Measurements from ENCODE around the gene GCHFR. TPM values are rescaled to one million over a fixed set of nuclear protein-coding genes. Genes with fewer than 3 reads are reported as not detected.

GCHFR gene
- polyA plus RNA-seq, 1 of the 3 experiments (the other 2 are of a cell fraction): 0.67 TPM

DNA sequence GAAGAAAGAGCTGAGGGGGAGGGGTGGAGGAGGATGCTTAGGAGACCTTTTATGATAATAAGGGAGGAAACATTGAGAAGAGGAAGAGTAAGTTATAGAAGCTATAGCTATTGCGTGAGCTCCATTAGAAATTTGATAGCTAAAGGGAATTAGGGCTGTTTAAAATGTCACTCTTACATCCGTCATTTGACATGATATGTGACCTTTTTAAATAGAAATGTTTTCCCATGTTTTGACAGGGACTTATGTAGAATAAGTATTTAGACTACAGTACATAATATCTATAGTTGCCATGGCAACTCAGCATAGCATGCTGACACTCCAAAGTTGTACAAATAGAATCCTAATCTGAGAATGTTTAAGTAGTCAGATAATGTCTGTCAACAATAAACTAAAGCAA, 49.7 kb upstream of the GCHFR start:
- no peaks in the 10 kb centered on the region for H3K9me2 ChIP-seq
- H3K9me3 ChIP-seq: no peaks in the 10 kb centered on the region
- H3K36me3 ChIP-seq (replicated peaks in 1 of 2; ENCODE audit: control insufficient read depth in 1 of 2, insufficient read depth in 2 of 2, low read length in 1 of 2): peaks cover 3 to 20% of the 10 kb centered on the region in 2 experiments
- no peaks in the 10 kb centered on the region for H3K79me2 ChIP-seq (ENCODE audit: insufficient read depth)
- H4K20me1 ChIP-seq (ENCODE audit: insufficient read depth): no peaks in the 10 kb centered on the region
- TF ChIP-seq FOXM1 (IDR thresholded peaks at IDR 0.05; ENCODE audit: low read depth) (no peak), MAX (IDR thresholded peaks at IDR 0.05; ENCODE audit: low read depth) (no peak), ZBTB33 (IDR thresholded peaks at IDR 0.05; ENCODE audit: borderline replicate concordance, low read depth) (no peak), NRF1 (IDR thresholded peaks at IDR 0.05; ENCODE audit: low read depth, low read length) (no peak), EZH2phosphoT487 (IDR thresholded peaks at IDR 0.05; ENCODE audit: borderline replicate concordance, low read depth) (no peak), RFX5 (IDR thresholded peaks at IDR 0.05; ENCODE audit: low read length) (no peak), JUND (IDR thresholded peaks at IDR 0.05) (no peak), GATA2 (CRISPR knock-in tag; IDR thresholded peaks at IDR 0.05) (no peak), FOSL2 (IDR thresholded peaks at IDR 0.05; ENCODE audit: borderline replicate concordance, low read depth) (no peak)
- TF ChIP-seq, protein P1, sequence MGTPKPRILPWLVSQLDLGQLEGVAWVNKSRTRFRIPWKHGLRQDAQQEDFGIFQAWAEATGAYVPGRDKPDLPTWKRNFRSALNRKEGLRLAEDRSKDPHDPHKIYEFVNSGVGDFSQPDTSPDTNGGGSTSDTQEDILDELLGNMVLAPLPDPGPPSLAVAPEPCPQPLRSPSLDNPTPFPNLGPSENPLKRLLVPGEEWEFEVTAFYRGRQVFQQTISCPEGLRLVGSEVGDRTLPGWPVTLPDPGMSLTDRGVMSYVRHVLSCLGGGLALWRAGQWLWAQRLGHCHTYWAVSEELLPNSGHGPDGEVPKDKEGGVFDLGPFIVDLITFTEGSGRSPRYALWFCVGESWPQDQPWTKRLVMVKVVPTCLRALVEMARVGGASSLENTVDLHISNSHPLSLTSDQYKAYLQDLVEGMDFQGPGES (IDR thresholded peaks at IDR 0.05; ENCODE audit: low read depth, low read length): no peak
- DNase-seq: no peak
- POLR2A ChIA-PET: interaction anchor here (0.5 to 0.6 kb wide), 2 partner anchors 30 to 335 kb away, joined by 3 to 4 read pairs; no protein-coding TSS in a partner anchor
- CTCF ChIA-PET: interaction anchor here (0.6 to 0.7 kb wide), 2 partner anchors 10 to 33 kb away, joined by 3 read pairs; no protein-coding TSS in a partner anchor
- no peak overlapping the region for H3K4me2 ChIP-seq
- H3K4me1 ChIP-seq (ENCODE audit: control insufficient read depth in 1 of 2, insufficient read depth in 2 of 2, low read depth in 1 of 2, low read length in 1 of 2): no peaks in the 10 kb centered on the region
- H3K27ac ChIP-seq (ENCODE audit: low read depth in 2 of 2, low read length in 1 of 2): no peak overlapping the region
- H3K4me3 ChIP-seq (ENCODE audit: low read depth in 2 of 2, low read length in 1 of 2): no peak overlapping the region
- H2AFZ ChIP-seq (ENCODE audit: low read depth): no peak overlapping the region
- 73% methylated on average over 2 of the region's 2 CpGs for WGBS (ENCODE audit: low lambda C conversion rate)
- H3K9ac ChIP-seq: no peak overlapping the region
- H3K27me3 ChIP-seq (ENCODE audit: insufficient read depth): no peaks in the 10 kb centered on the region
- H3F3A ChIP-seq (replicated peaks; ENCODE audit: insufficient read depth): peaks cover 11% of the 10 kb centered on the region

DNA sequence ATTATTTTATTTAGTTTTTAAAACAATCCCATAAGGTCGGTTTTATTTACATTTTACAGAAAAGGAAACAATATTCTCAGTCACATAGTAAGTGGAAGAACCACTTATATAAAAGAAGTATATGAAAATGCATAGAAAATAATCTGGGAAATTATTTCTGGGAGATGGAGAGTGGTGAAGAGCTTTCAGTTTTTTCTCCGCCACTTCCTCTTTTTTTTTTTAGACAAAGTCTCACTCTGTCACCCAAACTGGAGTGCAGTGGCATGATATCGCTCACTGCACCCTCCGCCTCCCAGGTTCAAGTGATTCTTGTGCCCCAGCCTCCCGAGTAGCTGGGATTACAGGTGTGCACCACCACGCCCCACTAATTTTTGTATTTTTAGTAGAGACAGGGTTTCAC, 47.7 kb upstream of the GCHFR start:
- Histone ChIP-seq H3K9me3 (no peaks in the 10 kb centered on the region), H3K4me3 (ENCODE audit: low read depth in 2 of 2, low read length in 1 of 2) (no peak overlapping the region), H3K36me3 (replicated peaks in 1 of 2; ENCODE audit: control insufficient read depth in 1 of 2, insufficient read depth in 2 of 2, low read length in 1 of 2) (peaks cover 2 to 22% of the 10 kb centered on the region in 2 experiments), H3K4me1 (ENCODE audit: control insufficient read depth in 1 of 2, insufficient read depth in 2 of 2, low read depth in 1 of 2, low read length in 1 of 2) (no peaks in the 10 kb centered on the region), H4K20me1 (ENCODE audit: insufficient read depth) (no peaks in the 10 kb centered on the region), H2AFZ (ENCODE audit: low read depth) (no peak overlapping the region), H3K27me3 (ENCODE audit: insufficient read depth) (no peaks in the 10 kb centered on the region), H3F3A (replicated peaks; ENCODE audit: insufficient read depth) (peaks cover 16% of the 10 kb centered on the region), H3K79me2 (ENCODE audit: insufficient read depth) (no peaks in the 10 kb centered on the region), H3K9me2 (no peaks in the 10 kb centered on the region), H3K9ac (no peak overlapping the region), H3K27ac (ENCODE audit: low read depth in 2 of 2, low read length in 1 of 2) (no peak overlapping the region), H3K4me2 (no peak overlapping the region)
- no peak for DNase-seq
- ChIA-PET CTCF (no interaction called here), POLR2A (no interaction called here)
- WGBS (ENCODE audit: low lambda C conversion rate): 89% methylated on average over 6 of the region's 6 CpGs
- TF ChIP-seq REST (IDR thresholded peaks at IDR 0.05; ENCODE audit: low read depth, low read length): no peak
- no peak for TF ChIP-seq YY1 (IDR thresholded peaks at IDR 0.05; ENCODE audit: low read depth)
- no peak for TF ChIP-seq ZBTB33 (IDR thresholded peaks at IDR 0.05; ENCODE audit: borderline replicate concordance, low read depth)
- TF ChIP-seq NFIC (IDR thresholded peaks at IDR 0.05; ENCODE audit: borderline replicate concordance): no peak
- TF ChIP-seq, protein P2, sequence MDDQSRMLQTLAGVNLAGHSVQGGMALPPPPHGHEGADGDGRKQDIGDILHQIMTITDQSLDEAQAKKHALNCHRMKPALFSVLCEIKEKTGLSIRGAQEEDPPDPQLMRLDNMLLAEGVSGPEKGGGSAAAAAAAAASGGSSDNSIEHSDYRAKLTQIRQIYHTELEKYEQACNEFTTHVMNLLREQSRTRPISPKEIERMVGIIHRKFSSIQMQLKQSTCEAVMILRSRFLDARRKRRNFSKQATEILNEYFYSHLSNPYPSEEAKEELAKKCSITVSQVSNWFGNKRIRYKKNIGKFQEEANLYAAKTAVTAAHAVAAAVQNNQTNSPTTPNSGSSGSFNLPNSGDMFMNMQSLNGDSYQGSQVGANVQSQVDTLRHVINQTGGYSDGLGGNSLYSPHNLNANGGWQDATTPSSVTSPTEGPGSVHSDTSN (IDR thresholded peaks at IDR 0.05): no peak
- no peak for TF ChIP-seq RXRA (IDR thresholded peaks at IDR 0.05; ENCODE audit: borderline replicate concordance, low read depth)
- TF ChIP-seq USF2 (IDR thresholded peaks at IDR 0.05; ENCODE audit: borderline replicate concordance, low read depth, low read length): no peak
- no peak for TF ChIP-seq TCF12 (IDR thresholded peaks at IDR 0.05)

All from SK-N-SH (cell line).